Fibroblast of peridontal ligament (primary cell): Measurements from ENCODE around the gene SRRM4.
"Not testable (repeated sequence)": the region's sequence is repeated elsewhere in the genome, so short reads cannot be mapped to it uniquely, and the experiment has no call there.

ENCODE experiments used
- DNase-seq: peaks from one replicate; pipeline ENCODE4 v3.0.0-alpha.2; 2010; ENCODE audit errors: extremely low read depth

Gene SRRM4, protein sequence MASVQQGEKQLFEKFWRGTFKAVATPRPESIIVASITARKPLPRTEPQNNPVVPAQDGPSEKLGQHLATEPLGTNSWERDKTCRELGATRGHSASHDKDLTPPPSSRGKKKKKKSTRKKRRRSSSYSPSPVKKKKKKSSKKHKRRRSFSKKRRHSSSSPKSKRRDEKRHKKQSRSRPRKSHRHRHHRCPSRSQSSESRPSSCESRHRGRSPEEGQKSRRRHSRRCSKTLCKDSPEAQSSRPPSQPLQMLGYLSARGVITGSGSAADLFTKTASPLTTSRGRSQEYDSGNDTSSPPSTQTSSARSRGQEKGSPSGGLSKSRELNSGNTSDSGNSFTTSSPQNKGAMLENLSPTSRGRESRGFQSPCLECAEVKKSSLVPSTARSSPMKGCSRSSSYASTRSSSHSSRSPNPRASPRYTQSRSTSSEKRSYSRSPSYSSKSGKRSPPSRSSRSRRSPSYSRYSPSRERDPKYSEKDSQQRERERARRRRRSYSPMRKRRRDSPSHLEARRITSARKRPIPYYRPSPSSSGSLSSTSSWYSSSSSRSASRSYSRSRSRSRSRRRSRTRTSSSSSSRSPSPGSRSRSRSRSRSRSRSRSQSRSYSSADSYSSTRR

DNA sequence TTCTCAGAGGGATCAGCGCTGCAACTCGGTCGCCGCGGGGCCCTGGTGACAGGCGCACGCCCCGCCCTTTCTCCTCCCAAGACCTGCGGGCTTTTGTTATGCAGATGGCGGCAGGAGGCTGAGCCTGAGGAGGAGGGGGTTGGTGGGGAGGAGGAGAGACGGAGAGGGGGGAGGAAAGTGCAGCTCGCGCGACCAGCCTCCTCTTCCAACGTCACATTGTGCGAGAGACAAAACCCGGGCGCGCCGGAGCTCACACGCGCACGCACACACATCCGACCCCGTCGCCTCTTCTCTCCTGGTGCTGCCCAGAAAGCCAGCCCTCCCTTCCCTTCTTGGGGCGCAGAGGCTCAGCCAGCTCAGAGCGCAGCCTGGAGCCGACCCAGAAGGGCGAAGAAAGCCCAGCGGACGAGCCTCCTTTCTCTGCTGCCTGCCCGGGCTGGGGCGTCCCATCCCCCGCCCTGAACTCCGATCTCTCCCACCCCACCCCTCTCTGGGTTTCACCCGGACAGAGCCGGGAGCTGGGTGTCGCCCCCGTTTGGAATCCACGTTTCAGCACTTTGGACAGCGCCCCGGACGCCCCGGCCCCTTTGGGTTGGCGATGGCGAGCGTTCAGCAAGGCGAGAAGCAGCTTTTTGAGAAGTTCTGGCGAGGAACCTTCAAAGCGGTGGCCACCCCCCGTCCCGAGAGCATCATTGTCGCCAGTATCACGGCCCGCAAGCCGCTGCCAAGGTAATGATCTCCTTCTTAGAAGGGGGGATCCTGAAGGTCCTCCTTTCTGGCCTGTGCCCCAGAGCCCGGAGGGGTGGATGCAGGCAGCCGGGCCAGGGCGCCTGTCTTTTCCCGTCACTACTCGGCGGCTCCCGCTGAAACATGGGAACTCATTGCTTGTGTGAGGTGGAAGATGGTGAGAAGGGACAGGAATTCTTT, at the start of gene SRRM4:
TSS of gene SRRM4 (plus strand) at position 257 of the 927 bp plus-strand sequence. CDS start at position 599, 342 bp downstream.
- DNase-seq: no peak

DNA sequence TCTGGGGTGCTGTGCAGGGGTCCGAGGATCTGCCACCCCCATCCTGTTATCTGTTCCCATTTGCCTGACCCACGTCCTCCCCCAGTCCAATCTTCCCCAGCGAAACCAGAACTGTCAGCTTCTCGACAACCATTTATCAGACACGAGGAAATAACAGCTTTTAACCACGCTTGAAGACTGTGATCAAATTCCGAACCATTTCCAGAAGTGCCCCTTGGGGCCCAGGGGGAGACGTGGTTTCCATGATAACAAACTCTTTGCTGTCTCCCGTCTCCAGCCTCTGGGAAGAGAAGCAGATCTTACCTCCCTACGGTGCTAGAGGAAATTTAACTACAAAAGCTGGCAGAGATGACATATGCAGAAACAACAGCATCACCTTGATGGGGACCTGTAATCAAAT, 35.1 kb upstream of the SRRM4 start:
- DNase-seq: no peak

DNA sequence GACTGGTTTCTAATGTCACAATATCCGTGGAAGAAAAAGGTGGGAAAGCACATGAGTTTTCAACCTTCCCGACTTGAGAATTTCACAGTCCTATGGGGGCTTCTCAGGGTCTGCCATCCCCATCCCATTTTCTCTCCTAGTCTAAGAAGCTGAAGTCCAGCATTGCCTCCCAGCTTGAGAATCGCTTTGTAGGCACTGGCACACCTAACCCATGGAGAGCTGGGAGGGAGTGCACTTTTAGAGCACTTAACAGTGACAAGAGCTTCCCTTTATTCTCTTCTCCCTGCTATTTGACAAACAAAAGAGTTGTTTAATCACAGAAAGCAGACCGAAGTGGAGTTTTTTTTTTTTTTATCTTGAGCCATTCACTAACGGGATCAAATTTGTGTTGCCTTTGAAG, 22.8 kb upstream of the SRRM4 start:
- no peak for DNase-seq

DNA sequence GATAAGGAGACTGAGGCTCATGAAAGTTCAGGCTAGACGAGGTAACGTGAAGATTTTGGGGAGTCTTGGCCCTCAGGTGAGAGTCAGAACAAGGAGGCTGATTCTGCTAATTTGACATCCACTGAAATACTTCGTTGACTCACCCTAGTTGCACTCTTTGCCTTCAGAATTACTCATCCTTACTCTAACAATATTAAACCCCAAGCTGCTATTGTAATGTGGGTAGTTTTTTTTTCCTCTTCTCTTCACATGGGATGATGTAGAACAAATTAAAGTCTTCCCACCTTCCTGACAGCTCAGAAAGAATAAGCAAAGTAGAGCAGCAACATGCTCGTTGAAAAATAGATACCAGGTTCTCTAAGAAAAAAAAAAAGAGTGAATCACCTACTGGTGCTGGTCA, 22.0 kb upstream of the SRRM4 start:
- DNase-seq: no peak

DNA sequence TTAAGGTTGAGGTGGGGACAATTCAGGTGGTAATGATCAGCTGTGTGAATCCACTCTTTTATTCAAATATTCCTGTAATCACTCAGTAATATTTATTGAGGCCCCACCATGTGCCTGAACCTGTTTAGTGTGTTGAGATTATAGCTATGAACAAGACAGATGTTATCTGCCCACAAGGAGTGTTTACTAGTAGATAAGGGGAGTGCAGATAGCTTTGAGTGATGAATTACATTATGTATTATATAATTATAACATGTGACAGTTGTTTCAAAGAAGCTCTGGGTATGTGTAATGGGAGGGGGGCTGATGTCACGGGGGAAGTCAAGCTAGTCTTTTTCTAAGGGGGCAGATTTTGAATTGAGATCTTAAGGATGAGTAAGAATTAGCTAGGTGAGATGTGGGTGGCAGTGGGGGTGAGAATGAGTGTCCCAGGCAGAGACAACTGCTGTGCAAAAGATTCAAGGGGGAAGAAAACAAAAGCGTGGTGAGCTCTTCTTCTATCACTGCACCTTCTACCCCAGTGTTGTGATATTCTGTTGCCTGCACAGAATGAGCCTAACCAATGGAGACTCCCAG, 21.3 kb upstream of the SRRM4 start:
- DNase-seq: no peak

DNA sequence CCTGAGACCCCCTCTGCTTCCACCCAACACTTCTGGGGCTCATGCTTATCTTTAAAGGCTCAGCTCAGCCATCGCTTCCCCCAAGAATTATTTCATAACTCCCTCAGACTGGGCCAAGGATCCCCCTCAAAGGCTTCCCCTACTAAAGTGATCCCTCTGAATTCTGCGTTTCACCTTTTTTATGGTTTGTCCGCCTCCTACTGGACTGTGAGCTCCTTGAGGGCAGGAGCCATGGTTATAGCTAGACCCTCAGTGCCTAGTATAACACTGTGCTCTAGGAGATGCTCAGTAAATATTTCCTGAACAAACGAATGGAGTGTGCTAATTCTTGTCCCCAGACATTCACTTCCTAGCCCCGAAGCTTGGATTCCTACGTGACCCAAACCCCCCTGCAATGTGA, 20.5 kb upstream of the SRRM4 start:
- no peak for DNase-seq

DNA sequence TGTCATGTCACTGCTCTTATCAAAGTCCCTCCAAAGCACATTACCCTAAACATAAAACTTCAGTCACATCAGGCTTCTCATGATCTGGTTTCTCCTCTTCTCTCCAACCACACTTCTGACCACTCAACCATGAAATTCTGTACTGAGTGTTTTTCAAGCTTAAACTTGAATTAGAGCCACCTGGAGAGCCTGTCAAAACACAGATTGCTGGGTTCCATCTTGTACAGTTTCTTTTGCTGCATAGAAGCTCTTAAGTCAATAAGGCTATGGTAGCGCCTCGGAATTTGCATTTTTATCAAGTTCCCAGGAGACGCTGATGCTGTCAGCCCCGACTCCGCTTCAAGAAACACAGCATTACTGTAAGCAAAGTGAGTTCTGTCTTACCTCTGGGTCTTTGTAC, 16.4 kb upstream of the SRRM4 start:
- DNase-seq: no peak

DNA sequence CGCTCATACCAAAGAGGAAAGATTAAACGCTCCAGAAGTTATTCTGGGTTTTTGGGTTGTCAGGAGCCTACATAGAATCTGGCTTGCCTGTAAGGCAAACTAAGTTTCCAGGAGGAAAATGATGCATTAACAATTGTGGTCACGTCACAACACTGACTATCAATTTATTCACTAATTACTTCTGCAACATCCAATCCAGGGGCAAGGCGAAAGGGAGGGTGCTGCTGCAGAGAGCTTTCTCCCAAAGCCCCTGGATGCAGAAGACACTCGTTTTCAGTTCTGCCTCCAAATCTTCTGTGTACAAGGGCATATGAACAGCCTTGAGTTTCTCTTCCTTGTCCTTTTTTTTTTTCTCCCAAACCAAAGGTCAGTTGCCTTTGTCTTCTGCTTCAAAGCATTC, 10.5 kb upstream of the SRRM4 start:
- no peak for DNase-seq

DNA sequence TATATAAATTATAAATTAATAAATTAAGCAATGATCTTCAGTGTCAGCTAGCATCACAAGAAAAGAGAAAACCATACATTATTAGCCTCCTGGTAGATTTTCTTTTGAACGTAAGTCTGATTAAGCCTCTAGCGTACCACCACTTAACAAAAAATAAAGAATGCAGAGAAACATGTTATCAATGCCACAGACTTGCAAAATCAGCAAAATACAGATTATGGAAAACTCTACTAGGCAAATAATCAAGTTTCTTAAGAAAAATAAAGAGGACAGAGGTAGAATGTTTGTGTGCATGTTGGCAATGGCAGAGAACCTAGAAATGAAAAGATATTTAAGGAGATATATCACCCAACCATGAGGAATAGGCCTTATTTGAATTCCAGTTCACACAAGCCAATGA, 8.4 kb upstream of the SRRM4 start:
- no peak for DNase-seq

DNA sequence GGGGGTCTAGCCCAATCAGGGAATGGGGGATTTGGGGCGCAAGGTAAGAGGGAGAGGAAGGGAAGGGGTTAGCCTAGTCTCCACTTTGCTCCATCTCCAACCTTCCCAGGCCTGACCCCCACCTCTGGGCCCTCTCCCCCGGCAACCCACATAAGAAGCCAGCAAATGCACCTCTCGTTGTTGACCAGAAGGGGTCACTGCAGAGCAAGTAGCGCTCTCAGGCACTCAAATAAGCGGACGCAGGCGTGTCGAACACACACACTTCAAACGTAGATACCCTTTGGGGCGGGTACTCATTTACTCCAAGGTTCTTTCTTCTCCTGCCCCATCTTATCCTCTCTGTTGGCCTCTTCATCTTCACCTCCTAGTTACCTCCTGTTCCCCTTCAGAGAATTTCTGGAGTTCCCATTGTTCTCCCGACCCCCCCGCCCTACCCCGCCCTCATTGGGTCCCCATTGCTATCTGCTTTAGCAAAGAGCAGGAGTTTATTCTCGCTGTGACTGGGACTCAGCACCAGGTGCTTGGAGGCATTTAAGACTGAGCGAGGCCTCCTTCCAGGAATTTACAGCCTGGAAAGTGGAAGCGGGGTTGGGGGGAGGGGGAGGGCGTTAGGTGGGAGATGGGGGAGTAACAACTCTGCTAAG, 1.5 kb upstream of the SRRM4 start:
- no peak for DNase-seq

DNA sequence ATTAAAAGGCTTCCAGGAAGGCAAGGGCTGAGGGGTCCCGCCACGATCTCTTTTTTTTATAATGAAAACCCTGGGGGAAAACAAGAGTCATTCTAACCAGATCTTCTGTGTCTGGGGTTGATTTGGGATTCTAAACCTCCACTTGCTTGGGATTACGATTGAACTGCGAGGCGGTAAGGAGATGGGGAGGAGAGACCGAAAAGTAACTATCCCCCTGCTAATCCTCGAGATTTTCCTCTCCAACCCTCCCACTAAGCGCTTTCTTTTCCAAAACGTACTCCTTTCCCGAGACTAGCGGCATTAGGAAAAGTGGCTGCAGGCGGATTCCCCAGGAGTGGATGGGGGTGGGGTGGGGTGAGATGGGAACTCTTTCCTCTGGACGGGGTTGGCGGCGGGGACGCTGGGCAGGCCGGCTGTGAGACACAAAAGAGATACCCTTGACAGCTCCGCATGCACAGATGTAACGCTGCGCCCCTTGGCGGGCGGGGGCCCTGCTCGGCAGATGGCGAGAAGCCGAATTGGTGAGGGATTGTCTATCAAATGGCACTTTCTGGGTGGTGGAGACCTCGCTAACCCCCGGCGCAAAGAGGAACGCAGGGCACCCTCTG, 830 bp upstream of the SRRM4 start:
- DNase-seq: no peak

DNA sequence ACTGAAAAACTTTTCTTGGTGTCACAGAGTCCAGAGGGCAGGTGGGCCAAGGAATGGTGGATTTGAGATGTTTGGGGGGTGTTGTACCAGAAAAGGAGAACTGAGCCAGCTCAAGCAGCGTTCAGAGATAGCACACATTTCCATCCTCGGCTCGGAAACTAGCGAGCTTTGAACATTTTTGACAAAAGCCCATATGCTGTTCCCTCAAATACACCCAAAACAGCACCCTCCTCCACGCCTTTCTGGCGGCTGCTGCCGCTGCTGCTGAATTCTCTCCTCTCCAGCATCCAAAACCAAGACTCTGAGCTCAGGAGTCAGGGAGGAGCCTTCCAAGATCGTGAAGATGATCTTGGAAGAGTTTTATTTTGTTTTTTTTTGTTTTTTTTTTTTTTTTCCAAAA, 961 bp downstream of the SRRM4 start:
- no peak for DNase-seq

DNA sequence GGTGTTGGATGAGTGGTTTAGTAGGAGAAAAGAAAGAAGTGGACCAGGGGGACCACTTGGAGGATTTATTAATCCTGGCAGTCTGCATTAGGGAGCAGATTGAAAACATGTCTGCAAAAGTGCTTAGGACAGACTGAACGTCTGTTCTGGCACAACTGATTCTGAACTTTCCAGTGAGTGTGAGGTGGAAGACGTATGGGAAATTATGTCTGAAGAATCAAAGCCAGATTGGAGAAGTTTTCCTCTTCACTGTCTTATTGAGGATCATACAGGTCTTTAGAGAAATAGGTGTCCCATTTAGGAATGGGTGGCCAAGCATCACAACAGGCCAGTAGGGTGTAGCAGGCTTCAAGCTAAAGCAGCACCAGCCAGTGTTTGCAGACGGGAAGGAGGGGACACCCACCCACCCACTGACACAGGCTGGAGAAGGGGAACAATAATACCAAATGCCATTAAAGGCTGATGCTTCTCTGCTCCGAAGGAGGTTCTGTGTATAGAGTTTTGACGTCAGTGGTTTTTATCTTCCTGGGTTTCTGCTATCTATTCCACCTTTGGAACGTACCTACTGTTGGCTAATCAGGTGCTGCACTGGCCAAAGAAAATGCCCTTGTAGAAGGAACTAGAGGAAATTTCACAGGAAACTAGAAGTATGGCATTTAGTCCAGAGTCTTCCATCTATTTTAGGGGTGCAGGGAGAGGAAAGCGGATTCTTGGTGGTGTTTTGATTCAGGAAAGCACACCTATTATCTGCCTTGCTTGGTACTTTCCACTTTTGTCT, 1.8 kb downstream of the SRRM4 start:
- DNase-seq: no peak

DNA sequence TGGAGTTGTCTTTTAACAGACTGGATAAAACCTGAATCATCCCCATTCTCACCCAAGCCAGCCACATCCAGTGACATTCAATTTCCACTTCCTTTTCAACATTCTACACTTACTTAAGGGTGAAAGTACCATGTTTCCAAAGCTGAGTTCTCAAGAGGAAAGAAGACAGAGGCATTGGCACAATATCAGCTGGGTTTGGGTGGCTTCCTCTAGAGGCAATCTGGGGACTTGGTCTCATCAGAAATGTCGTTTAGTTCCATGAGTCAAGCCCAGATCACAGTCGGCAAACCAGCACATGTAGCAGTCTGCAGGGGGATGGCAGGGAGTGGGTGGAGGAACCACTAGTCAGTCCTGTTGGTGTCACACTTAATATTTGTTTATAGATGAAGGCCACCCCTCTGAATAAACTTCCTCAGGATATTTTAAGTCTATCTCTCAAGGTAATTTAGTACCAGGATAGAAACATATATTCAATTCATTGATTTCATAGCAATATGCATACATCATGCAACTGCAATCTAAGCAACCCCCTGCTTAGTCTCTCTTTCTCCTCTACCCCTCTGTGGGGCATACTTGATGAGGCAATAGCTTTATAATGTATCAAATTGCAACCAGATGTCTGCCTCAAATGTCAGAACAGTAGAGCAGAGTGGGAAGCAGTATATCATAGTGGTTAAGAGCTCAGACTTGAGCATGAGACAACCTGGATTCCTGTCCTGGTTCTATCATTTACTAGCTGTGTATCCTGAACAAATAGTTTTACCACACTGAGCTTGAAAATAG, 3.0 kb downstream of the SRRM4 start:
- no peak for DNase-seq

DNA sequence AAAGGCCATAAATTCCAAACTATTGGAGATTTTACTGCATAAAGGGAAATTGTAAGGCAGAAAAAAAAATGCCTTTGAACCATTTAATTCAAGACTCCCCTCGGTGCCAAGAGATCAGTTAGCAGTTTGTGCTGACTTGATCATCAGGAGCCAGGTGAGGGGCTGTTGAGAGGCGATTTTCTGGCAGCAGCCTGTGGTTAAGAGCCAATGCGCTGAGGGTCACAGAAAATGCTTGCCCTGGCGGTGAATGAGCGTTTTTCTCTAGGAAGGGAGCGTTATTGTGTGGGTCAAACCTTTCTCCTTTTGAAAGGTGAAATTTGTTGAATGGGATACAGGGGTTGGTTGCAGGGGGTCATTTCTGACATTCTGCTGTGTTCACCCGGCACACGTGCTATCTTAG, 4.7 kb downstream of the SRRM4 start:
- no peak for DNase-seq

DNA sequence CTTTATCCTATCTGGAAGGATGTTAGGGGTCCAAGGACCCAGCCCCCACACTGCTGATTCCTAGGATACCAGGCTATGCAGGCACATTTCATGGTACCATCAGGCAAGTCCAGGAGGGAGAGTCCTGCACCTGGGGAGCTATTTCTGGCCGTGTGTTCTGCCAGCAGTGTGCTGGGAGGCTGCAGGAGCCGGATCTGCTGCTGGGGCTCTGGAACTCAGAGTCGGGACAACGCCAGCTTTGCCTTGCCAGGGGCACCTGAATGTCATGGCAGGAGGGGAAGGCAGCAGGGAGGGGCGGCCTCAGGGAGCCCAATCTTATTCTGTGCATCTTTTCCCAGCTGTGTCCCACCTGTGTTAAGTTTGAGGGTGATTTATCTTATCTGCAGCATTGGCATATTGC, 17.8 kb downstream of the SRRM4 start:
- DNase-seq: no peak

DNA sequence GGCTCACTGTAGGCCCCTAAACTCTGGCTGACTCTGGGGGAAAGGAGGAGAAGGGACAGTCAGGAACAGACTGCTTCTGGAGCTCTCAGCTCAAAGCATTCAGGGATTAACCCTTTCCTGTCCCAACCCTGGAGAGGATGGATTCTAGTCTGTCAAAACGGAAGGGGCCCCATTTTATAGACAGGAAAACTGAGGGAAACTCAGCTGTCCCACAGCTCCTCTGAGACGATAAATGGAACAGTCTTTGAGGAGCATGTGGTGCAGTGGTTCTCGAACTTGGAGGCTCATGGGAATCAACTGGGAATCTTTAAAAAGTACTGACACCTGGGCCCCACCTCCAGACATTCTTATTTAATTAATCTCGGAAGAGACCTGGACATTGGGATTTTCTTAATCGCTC, 23.7 kb downstream of the SRRM4 start:
- no peak for DNase-seq

DNA sequence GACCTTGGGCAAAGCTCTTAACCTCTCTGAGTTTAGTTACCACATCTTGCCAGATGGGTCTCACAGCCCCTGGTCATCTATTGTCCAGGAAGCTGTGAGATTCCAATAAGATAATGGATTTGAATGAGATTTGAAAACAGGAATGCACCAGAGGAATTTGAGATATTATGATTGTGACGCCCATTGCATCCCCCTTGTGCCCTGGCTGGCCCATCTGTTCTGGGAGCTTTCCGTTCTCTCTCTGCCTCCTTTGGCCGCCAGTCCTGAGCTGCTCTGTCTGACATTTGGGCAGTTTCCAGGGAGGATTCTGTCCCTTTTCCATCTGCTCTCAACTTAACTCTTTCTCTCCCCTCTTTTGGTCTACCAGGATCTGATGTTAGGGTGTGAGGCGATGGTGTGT, 24.6 kb downstream of the SRRM4 start:
- no peak for DNase-seq

DNA sequence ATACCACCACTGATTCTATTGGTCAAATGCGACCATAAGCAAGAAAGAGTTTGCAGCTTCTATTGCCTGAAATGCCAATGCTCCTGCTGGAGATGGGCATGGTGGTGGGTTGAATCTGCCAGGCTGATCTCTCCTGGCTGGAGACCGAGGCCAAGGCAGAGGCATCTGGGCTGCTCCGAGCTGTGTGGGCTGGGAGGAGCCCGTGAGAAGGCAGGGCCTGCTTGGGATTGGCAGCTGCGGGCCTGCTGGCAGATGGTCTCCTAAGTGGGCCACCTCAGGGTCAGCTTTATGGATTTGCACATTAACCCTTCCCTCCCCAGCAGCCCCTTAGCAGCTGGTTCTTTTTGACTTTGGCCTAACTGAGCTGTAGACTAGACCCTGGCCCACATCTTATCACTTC, 25.4 kb downstream of the SRRM4 start:
- DNase-seq: no peak

DNA sequence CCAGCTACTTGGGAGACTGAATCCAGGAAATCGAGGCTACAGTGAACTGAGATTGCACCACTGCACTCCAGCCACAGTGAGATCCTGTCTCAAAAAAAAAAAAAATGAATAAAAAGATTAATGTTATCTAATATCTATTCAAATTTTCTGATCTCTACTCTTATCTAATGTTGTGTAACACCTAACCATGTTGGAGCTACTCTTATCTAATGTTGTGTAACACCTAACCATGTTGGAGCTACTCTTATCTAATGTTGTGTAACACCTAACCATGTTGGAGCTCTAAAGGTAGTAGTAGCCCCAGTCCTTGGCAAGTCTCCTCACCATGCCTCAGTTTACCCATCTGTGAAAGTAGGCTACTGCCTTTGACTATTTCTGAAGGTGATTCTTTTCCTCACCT, 26.9 kb downstream of the SRRM4 start:
- DNase-seq: not testable (repeated sequence)
